GM12873 (cell line): ENCODE results near the gene GABRR3.

Experiments
- CTCF ChIP-seq: IDR thresholded peaks from 2 replicates; pipeline ENCODE4 v1.5.1; 2012; ENCODE audit warnings: low read depth, mild to moderate bottlenecking, moderate library complexity, low read length, control low read depth; ENCODE audit not compliant: insufficient read depth; ENCODE audit errors: missing control alignments

GABRR3 gene

GRCh38 chr3:97942801-97943546 is 92.1 kb downstream of the GABRR3 start:
- no peak for TF ChIP-seq CTCF

- TF ChIP-seq CTCF, result no peak
These were observed 95.1 kb downstream of the GABRR3 start for GRCh38 chr3:97940034-97940433.

GRCh38 chr3:97939401-97939800 is 95.7 kb downstream of the GABRR3 start:
- no peak for TF ChIP-seq CTCF

GRCh38 chr3:97938444-97938843 is 96.7 kb downstream of the GABRR3 start:
- TF ChIP-seq CTCF, result no peak

- TF ChIP-seq CTCF, result no peak
These were observed 97.9 kb downstream of the GABRR3 start for GRCh38 chr3:97937205-97937604.

- TF ChIP-seq CTCF, result no peak
These were observed 99.3 kb downstream of the GABRR3 start for GRCh38 chr3:97935842-97936241.
